ENCODE results near the gene CLIP3. TPM values are rescaled to one million over a fixed set of nuclear protein-coding genes. Genes with fewer than 3 reads are reported as not detected.

Gene CLIP3
- total and polyA plus RNA-seq, 2 of the 13 experiments (the other 11 are each of a cell fraction or from before 2014, with no cell fraction given) = 0.15 to 1.2 TPM

- TF ChIP-seq ZNF142 (CRISPR knock-in tag; IDR thresholded peaks at IDR 0.05) (no peak), NR2F6 (IDR thresholded peaks at IDR 0.05) (no peak), NR2F6 (CRISPR knock-in tag; IDR thresholded peaks at IDR 0.05) (0 out of 2 replicates have a peak, but pooled peaks have one; percentile 4), SP5 (CRISPR knock-in tag; IDR thresholded peaks at IDR 0.05; ENCODE audit: borderline replicate concordance, low read depth) (0 out of 2 replicates have a peak, but pooled peaks have one; percentile 38), ZNF704 (CRISPR knock-in tag; IDR thresholded peaks at IDR 0.05; ENCODE audit: borderline replicate concordance) (no peak), ZNF607 (CRISPR knock-in tag; IDR thresholded peaks at IDR 0.05; ENCODE audit: borderline replicate concordance) (no peak; the same call in 1 of the 2 replicates), ZNF850 (CRISPR knock-in tag; conservative IDR thresholded peaks at IDR 0.05) (no peak), TAF15 (IDR thresholded peaks at IDR 0.05; ENCODE audit: low read depth, low read length, poor library complexity, severe bottlenecking) (peak; percentile 43), ATAD3A (CRISPR knock-in tag; IDR thresholded peaks at IDR 0.05) (no peak), AKAP8 (CRISPR knock-in tag; IDR thresholded peaks at IDR 0.05) (0 out of 2 replicates have a peak, but pooled peaks have one; percentile 61), HES4 (CRISPR knock-in tag; IDR thresholded peaks at IDR 0.05; ENCODE audit: borderline replicate concordance) (no peak), ZNF143 (CRISPR knock-in tag; IDR thresholded peaks at IDR 0.05) (no peak; the same call in 1 of the 2 replicates), MXI1 (IDR thresholded peaks at IDR 0.05; ENCODE audit: borderline replicate concordance, low read depth, low read length) (peak; percentile 85; the same call in 1 of the 3 replicates), ZNF558 (CRISPR knock-in tag; IDR thresholded peaks at IDR 0.05; ENCODE audit: borderline replicate concordance) (no peak), PRDM10 (CRISPR knock-in tag; IDR thresholded peaks at IDR 0.05; ENCODE audit: low read depth) (no peak), NFE2L2 (IDR thresholded peaks at IDR 0.05; ENCODE audit: low read length) (no peak), MEF2D (CRISPR knock-in tag; IDR thresholded peaks at IDR 0.05) (no peak), ZNF670 (CRISPR knock-in tag; IDR thresholded peaks at IDR 0.05; ENCODE audit: borderline replicate concordance) (no peak), ZNF614 (CRISPR knock-in tag; IDR thresholded peaks at IDR 0.05; ENCODE audit: borderline replicate concordance) (no peak)
Measured at GRCh38 chr19:36014012-36014924, 18.4 kb downstream of the CLIP3 start, which contains the start of gene ALKBH6 (continued).

Measured in HepG2 (cell line).